Dendritic cell treated with granulocyte-macrophage colony-stimulating factor and Interleukin-4, amounts not matched to agents 40 ng/mL and 50 ng/mL, for 4 days (primary cell): ENCODE results near the gene TP53TG3F.
"Not testable (repeated sequence)": the region's sequence is repeated elsewhere in the genome, so short reads cannot be mapped to it uniquely, and the experiment has no call there.

Experiments
- H3K27ac Mint-ChIP-seq: one replicate; pipeline ENCODE4 v1.8.0; 2022; ENCODE audit warnings: mild to moderate bottlenecking, mixed read lengths
- H3K27me3 Mint-ChIP-seq: one replicate; pipeline ENCODE4 v1.8.0; 2022; ENCODE audit warnings: mild to moderate bottlenecking, mixed read lengths
- H3K36me3 Mint-ChIP-seq: one replicate; pipeline ENCODE4 v1.8.0; 2022; ENCODE audit warnings: low read depth, mixed read lengths
- H3K4me1 Mint-ChIP-seq: one replicate; pipeline ENCODE4 v1.8.0; 2022; ENCODE audit warnings: low read depth, mixed read lengths
- H3K4me3 Mint-ChIP-seq: one replicate; pipeline ENCODE4 v1.8.0; 2022; ENCODE audit warnings: mild to moderate bottlenecking, moderate library complexity, mixed read lengths
- H3K9me3 Mint-ChIP-seq: one replicate; pipeline ENCODE4 v1.8.0; 2022; ENCODE audit warnings: mixed read lengths
- intact Hi-C: fragments of 100-400 bp; cut with micrococcal nuclease; formaldehyde crosslinking; loops from one replicate; pipeline ENCODE4 v1.15.0; 2022

Gene TP53TG3F, protein sequence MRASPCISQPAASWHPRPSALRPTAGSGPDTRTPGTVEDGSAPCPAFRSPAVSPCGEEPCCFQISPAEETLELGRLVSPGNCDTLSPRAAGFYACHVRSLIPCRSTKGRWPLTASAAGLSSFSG

GRCh38 chr16:33459312-33459711, at the start of gene TP53TG3F:
TP53TG3F (plus strand) TSS chr16:33459612; CDS start chr16:33459680, 68 bp downstream.
- H3K27ac Mint-ChIP-seq, intact Hi-C loops, H3K27me3 Mint-ChIP-seq, H3K4me3 Mint-ChIP-seq, H3K4me1 Mint-ChIP-seq, H3K9me3 Mint-ChIP-seq, H3K36me3 Mint-ChIP-seq: not testable (repeated sequence)

DNA sequence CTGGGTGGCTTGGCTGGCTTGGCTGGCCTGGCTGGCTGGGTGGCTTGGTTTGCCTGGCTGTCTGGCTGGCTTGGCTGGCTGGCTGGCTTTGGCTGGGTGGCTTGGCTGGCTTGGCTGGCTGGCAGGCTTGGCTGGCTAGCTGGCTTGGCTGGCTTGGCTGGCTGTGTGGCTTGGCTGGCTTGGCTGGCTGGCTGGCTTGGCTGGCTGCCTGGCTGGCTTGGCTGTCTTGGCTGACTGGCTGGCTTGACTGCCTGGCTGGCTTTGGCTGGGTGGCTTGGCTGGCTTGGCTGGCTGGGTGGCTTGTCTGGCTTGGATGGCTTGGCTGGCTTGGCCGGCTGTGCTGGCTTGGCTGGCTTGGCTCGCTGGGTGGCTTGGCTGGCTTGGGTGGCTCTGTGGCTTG, 32.2 kb downstream of the TP53TG3F start:
- H3K27ac Mint-ChIP-seq, intact Hi-C loops, H3K36me3 Mint-ChIP-seq, H3K27me3 Mint-ChIP-seq, H3K9me3 Mint-ChIP-seq, H3K4me3 Mint-ChIP-seq, H3K4me1 Mint-ChIP-seq: not testable (repeated sequence)

DNA sequence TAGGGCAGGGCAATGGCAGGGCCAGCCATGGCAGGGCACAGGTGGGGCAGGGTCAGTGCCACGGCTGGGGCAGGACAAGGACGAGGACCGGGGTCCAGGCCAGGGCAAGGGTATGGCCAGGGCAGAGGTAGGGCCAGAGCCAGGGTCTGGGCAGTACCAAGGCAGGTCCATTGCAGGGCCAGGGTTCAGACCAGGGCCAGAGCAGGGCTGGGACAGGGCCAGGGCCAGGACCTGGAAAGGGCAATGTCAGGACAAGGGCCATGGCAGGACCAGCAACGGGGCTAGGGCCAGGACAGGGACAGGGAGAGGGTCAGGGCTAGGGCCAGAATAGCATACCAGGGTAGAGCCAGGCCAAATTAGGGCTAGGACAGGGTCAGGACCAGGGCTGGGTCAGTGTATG, 47.8 kb downstream of the TP53TG3F start:
- H3K4me3 Mint-ChIP-seq, H3K36me3 Mint-ChIP-seq, H3K27me3 Mint-ChIP-seq, intact Hi-C loops, H3K4me1 Mint-ChIP-seq, H3K27ac Mint-ChIP-seq, H3K9me3 Mint-ChIP-seq: not testable (repeated sequence)

- H3K9me3 Mint-ChIP-seq, H3K27me3 Mint-ChIP-seq, H3K4me3 Mint-ChIP-seq, H3K27ac Mint-ChIP-seq, H3K4me1 Mint-ChIP-seq, H3K36me3 Mint-ChIP-seq, intact Hi-C loops: not testable (repeated sequence)
These were observed 49.7 kb downstream of the TP53TG3F start for GRCh38 chr16:33509070-33509469.

DNA sequence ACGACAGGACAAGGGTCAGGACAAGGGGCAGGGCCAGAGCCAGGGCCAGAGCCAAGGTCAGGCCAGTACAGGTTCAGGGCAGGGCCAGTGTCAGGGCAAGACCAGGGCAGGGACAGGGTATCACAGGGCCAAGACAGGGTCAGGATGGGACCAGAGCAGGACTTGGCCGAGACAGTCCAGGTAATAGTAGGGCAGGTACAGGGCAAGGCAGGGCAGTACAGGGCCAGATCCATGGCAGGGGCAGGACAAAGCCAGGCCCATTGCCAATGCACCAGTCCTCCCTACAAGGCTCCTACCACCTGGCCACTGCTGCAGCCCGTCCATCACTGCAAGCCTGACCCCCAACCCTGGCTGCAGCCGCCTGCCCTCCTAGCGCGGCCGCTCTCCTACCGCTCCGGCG, 50.5 kb downstream of the TP53TG3F start:
- H3K4me1 Mint-ChIP-seq, intact Hi-C loops, H3K36me3 Mint-ChIP-seq, H3K27me3 Mint-ChIP-seq, H3K27ac Mint-ChIP-seq, H3K4me3 Mint-ChIP-seq, H3K9me3 Mint-ChIP-seq: not testable (repeated sequence)
